ENCODE data around the gene ZNF793. TPM values are rescaled to one million over a fixed set of nuclear protein-coding genes. Genes with fewer than 3 reads are reported as not detected.

Gene ZNF793
- 1 to 10 TPM; 4.4 to 4.7 TPM for total RNA-seq

DNA sequence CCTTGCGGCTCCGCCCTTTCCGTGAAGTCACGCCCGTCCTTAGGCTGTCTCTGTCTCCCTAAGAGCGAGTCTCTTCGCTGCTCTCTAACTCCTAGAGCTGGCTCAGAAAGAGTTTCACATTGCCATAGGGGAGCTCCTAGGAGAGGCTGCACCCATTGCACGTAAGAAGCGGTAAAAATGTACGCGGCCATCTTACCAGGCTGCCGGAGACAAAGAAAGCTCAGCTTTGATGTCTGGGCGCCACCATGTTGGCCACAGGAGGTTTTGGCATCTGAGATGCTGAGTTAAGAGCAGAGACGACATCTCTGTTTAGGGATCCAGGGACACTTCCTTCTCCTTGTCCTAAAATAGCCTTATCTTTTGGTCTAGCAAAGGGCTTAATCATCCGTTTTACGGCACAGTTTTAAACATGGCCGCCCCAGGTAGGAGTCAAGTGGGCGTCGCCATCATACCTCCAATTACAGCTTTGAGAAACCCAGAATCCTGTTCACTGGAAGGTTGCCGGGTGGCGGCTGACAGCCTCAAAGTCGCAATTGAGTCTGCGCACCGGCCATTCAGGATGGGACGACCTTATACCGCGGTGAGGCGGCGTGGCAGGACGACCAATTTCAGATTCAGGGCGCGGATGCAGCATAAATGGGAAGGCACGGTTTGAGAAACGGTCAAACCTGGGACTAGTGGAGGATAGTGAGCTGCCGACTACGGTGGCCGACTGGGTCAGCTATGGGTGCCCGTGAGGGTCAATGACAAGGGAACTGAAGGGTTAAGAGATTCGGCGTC lies at the start of gene ZNF793:
Gene ZNF793, plus strand, starts transcription at position 553 of the 780 bp plus-strand sequence. CDS start 16,501 bp downstream, outside the sequence.
- H3K27me3 Mint-ChIP-seq = no peaks in the 10 kb centered on the region
- peak; percentile 87 for DNase-seq
- ChIA-PET CTCF (interaction anchor here (1.0 kb wide), 1 partner anchor 44 kb away, joined by 3 read pairs; no protein-coding TSS in a partner anchor), POLR2A (interaction anchor here (0.7 to 1.3 kb wide), 5 partner anchors 39 to 189 kb away, joined by 3 to 6 read pairs (median 3); partner anchors contain the start of genes ZNF527, ZNF540, ZNF569 and ZNF571)
- peak; percentile 87 for ATAC-seq
- intact Hi-C loops (cut with DNase I, micrococcal nuclease) = loop anchor here (1.0 to 5.0 kb wide), 8 partner anchors 37 to 811 kb away; partner anchors contain the start of genes ZNF570 (in 2 of the 2), KCNK6 (in 1 of the 2), YIF1B (in 1 of the 2) and ZFP30 (in 1 of the 2)
- no peak within 1 kb of the TSS for H3K4me3 Mint-ChIP-seq
- no peaks in the 10 kb centered on the region for H3K4me1 Mint-ChIP-seq
- H3K36me3 Mint-ChIP-seq (ENCODE audit: low read depth) = peaks cover 44% of the 10 kb centered on the region
- H3K9me3 Mint-ChIP-seq (ENCODE audit: low read depth) = peaks cover 19% of the 10 kb centered on the region
- no peak within 1 kb of the TSS for H3K27ac Mint-ChIP-seq

- POLR2A ChIA-PET = interaction anchor here (1.5 kb wide), 1 partner anchor 132 kb away, joined by 4 read pairs; a partner anchor contains a TSS
- DNase-seq = no peak
- peaks cover 36% of the 10 kb centered on the region for H3K36me3 Mint-ChIP-seq (ENCODE audit: low read depth)
- no peak for ATAC-seq
- CTCF ChIA-PET = interaction anchor here (1.0 kb wide), 1 partner anchor 11 kb away, joined by 3 read pairs; no protein-coding TSS in a partner anchor
- no peaks in the 10 kb centered on the region for H3K27me3 Mint-ChIP-seq
- intact Hi-C loops (cut with DNase I, micrococcal nuclease) = loop anchor here (2.0 to 5.0 kb wide), 10 partner anchors 96 to 894 kb away; partner anchors contain the start of genes ZNF790 (in 2 of the 2), KCNK6 (in 1 of the 2), YIF1B (in 1 of the 2) and ZNF383 (in 1 of the 2)
- peak overlapping the region; percentile 95 for H3K27ac Mint-ChIP-seq
- H3K4me3 Mint-ChIP-seq = peak overlapping the region; percentile 94
- H3K4me1 Mint-ChIP-seq = peaks cover 31% of the 10 kb centered on the region
- peaks cover 17% of the 10 kb centered on the region for H3K9me3 Mint-ChIP-seq (ENCODE audit: low read depth)
Measured at GRCh38 chr19:37466277-37466797, 40.4 kb upstream of the ZNF793 start.

GRCh38 chr19:37466798-37467607 lies 39.7 kb upstream of the ZNF793 start, which contains the start of gene ZNF569:
Gene ZNF569, minus strand, starts transcription at chr19:37467444. Its CDS starts 22,523 bp downstream, at chr19:37444921.
- intact Hi-C loops (cut with DNase I, micrococcal nuclease) = loop anchor here (1.0 to 5.0 kb wide), 14 partner anchors 96 to 894 kb away; partner anchors contain the start of genes ZNF568 (in 2 of the 2), ZNF790 (in 2 of the 2), ZNF829 (in 2 of the 2) and KCNK6 (in 1 of the 2)
- peak within 1 kb of the TSS; percentile 94 for H3K4me3 Mint-ChIP-seq
- peak; percentile 71 for ATAC-seq
- H3K36me3 Mint-ChIP-seq (ENCODE audit: low read depth) = peaks cover 36% of the 10 kb centered on the region
- ChIA-PET CTCF (interaction anchor here (0.7 to 1.1 kb wide), 3 partner anchors 85 to 1391 kb away, joined by 3 read pairs; no protein-coding TSS in a partner anchor), POLR2A (interaction anchor here (0.6 to 1.5 kb wide), 5 partner anchors 39 to 584 kb away, joined by 3 to 8 read pairs (median 4); partner anchors contain the start of genes ZNF527, ZNF540, ZNF571 and ZNF793)
- peak; percentile 93 for DNase-seq
- no peaks in the 10 kb centered on the region for H3K27me3 Mint-ChIP-seq
- H3K9me3 Mint-ChIP-seq (ENCODE audit: low read depth) = peaks cover 17% of the 10 kb centered on the region
- peaks cover 31% of the 10 kb centered on the region for H3K4me1 Mint-ChIP-seq
- H3K27ac Mint-ChIP-seq = peak within 1 kb of the TSS; percentile 95

DNA sequence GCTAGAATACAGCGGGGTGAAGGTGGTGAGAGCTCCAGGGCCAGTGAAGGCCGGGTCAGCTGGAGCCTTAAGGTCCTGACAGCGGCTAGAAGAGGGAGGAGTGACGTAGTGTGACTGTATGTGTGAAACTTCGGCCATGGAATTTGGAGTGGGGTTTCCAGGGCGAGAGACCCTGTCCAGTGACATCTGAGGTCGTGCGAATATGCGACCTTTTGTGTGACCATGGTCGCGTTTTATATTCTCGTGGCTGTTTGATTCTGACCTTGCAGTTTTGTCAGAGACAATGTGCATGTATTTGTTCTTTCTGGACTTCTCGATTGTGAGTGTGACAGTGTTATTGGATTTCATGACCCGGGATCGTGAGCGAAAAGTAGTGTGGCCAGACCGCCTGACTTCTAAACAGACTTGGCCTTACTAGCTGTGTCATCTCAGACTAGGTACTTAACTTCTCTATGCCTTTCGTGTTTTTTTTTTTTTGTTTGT lies 39.1 kb upstream of the ZNF793 start:
- intact Hi-C loops (cut with DNase I, micrococcal nuclease) = loop anchor here (1.0 to 5.0 kb wide), 16 partner anchors 97 to 895 kb away; partner anchors contain the start of genes ZNF568 (in 2 of the 2), ZNF790 (in 2 of the 2), ZNF829 (in 2 of the 2) and KCNK6 (in 1 of the 2)
- peaks cover 36% of the 10 kb centered on the region for H3K36me3 Mint-ChIP-seq (ENCODE audit: low read depth)
- H3K9me3 Mint-ChIP-seq (ENCODE audit: low read depth) = peaks cover 17% of the 10 kb centered on the region
- peaks cover 31% of the 10 kb centered on the region for H3K4me1 Mint-ChIP-seq
- POLR2A ChIA-PET = interaction anchor here (0.8 to 1.5 kb wide), 4 partner anchors 39 to 133 kb away, joined by 3 to 8 read pairs (median 5); partner anchors contain the start of genes ZNF527, ZNF540, ZNF571 and ZNF793
- DNase-seq (no peak), ATAC-seq (no peak)
- no peaks in the 10 kb centered on the region for H3K27me3 Mint-ChIP-seq
- H3K4me3 Mint-ChIP-seq = peak overlapping the region; percentile 94
- CTCF ChIA-PET = interaction anchor here (0.7 to 1.1 kb wide), 3 partner anchors 84 to 1391 kb away, joined by 3 read pairs; no protein-coding TSS in a partner anchor
- H3K27ac Mint-ChIP-seq = peak overlapping the region; percentile 95

- DNase-seq = peak; percentile 93
- Mint-ChIP-seq H3K4me1 (peaks cover 31% of the 10 kb centered on the region), H3K9me3 (ENCODE audit: low read depth) (peaks cover 17% of the 10 kb centered on the region)
Measured at GRCh38 chr19:37468961-37469777, 37.6 kb upstream of the ZNF793 start, which contains the start of gene ZNF570. Gene ZNF570, plus strand, starts transcription at chr19:37469356. Its CDS starts 999 bp downstream, at chr19:37470355.

DNA sequence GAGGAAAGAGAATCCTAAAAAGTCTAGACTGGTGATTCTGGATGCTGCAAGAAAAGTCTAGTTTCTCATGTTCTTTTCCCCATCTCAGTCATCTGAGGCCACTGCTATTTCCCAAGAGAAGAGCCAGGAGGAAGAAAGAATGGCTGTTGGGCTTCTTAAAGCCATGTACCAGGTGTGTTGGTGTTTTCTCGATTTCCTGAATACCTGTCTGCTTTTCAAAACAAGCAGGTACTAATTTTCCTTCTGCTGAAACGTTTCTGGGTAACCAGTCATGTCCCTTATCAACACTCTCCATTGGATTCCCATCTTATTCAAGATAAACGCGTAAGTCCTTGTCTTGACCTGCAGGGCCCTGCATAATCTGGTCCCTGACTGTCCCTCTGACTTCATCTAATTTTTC lies 36.5 kb upstream of the ZNF793 start:
- Mint-ChIP-seq H3K9me3 (ENCODE audit: low read depth) (peaks cover 11% of the 10 kb centered on the region), H3K27ac (peak overlapping the region; percentile 91), H3K4me3 (peak overlapping the region; percentile 94), H3K36me3 (ENCODE audit: low read depth) (peaks cover 25% of the 10 kb centered on the region), H3K27me3 (no peaks in the 10 kb centered on the region), H3K4me1 (peaks cover 31% of the 10 kb centered on the region)
- ChIA-PET CTCF (no interaction called here), POLR2A (no interaction called here)
- intact Hi-C loops (cut with DNase I, micrococcal nuclease) = no loop called here
- ATAC-seq (no peak), DNase-seq (no peak)

More at GRCh38 chr19:37468961-37469777, 37.6 kb upstream of the ZNF793 start, which contains the start of gene ZNF570:
- Mint-ChIP-seq H3K36me3 (ENCODE audit: low read depth) (peaks cover 33% of the 10 kb centered on the region), H3K27ac (peak within 1 kb of the TSS; percentile 95), H3K4me3 (peak within 1 kb of the TSS; percentile 94), H3K27me3 (no peaks in the 10 kb centered on the region)
- ChIA-PET POLR2A (interaction anchor here (0.6 to 0.9 kb wide), 2 partner anchors 77 to 99 kb away, joined by 3 read pairs; partner anchors contain the start of gene ZNF527), CTCF (no interaction called here)
- intact Hi-C loops (cut with DNase I, micrococcal nuclease) = loop anchor here (1.0 to 5.0 kb wide), 15 partner anchors 37 to 848 kb away; partner anchors contain the start of genes ZNF790 (in 2 of the 2), ZNF793 (in 2 of the 2), KCNK6 (in 1 of the 2) and YIF1B (in 1 of the 2)
- peak; percentile 73 for ATAC-seq

DNA sequence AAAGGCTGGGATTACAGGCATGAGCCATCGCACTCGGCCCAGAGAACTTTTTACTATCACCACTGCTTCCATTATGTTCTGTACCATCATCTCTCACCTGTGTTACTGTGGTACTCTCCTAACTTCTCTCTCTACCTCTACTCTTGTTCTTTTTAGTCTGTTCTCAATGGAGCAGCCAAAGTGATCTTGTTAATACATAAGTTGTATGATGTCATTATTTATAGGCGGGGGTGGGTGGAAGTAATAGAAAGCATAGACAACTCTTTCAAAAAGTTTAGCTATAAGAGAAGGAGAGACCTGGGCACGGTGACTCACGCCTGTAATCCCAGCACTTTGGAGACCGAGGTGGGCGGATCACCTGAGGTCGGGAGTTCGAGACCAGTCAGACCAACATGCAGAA lies 34.6 kb upstream of the ZNF793 start:
- Mint-ChIP-seq H3K4me1 (peaks cover 21% of the 10 kb centered on the region), H3K4me3 (no peak overlapping the region), H3K9me3 (ENCODE audit: low read depth) (peaks cover 19% of the 10 kb centered on the region), H3K36me3 (ENCODE audit: low read depth) (peaks cover 37% of the 10 kb centered on the region), H3K27me3 (no peaks in the 10 kb centered on the region), H3K27ac (no peak overlapping the region)
- CTCF ChIA-PET = interaction anchor here (0.6 kb wide), 1 partner anchor 1618 kb away, joined by 3 read pairs; no protein-coding TSS in a partner anchor
- no peak for DNase-seq
- POLR2A ChIA-PET = no interaction called here
- ATAC-seq = no peak
- intact Hi-C loops (cut with DNase I, micrococcal nuclease) = no loop called here

DNA sequence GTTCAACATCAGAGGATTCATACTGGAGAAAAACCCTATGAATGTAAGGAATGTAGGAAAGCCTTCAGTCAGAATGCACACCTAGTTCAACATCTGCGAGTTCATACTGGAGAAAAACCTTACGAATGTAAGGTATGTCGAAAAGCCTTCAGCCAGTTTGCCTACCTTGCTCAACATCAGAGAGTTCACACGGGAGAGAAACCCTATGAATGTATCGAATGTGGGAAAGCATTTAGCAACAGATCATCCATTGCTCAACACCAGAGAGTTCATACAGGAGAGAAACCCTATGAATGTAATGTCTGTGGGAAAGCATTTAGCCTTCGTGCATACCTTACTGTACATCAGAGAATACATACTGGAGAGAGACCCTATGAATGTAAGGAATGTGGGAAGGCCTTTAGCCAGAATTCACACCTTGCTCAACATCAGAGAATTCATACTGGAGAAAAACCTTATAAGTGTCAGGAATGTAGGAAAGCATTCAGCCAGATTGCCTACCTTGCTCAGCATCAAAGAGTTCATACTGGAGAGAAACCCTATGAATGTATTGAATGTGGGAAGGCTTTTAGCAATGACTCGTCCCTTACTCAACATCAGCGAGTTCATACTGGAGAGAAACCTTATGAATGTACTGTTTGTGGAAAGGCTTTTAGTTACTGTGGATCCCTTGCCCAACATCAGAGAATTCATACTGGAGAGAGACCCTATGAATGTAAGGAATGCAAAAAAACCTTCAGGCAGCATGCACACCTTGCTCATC lies 22.2 kb upstream of the ZNF793 start:
- Mint-ChIP-seq H3K4me1 (no peaks in the 10 kb centered on the region), H3K4me3 (no peak overlapping the region), H3K36me3 (ENCODE audit: low read depth) (peaks cover 70% of the 10 kb centered on the region), H3K27ac (no peak overlapping the region), H3K27me3 (no peaks in the 10 kb centered on the region), H3K9me3 (ENCODE audit: low read depth) (peaks cover 56% of the 10 kb centered on the region)
- ATAC-seq = no peak
- no peak for DNase-seq
- POLR2A ChIA-PET = no interaction called here
- CTCF ChIA-PET = interaction anchor here (0.6 kb wide), 1 partner anchor 165 kb away, joined by 3 read pairs; no protein-coding TSS in a partner anchor
- intact Hi-C loops (cut with DNase I, micrococcal nuclease) = no loop called here

GRCh38 chr19:37492213-37492612 lies 14.5 kb upstream of the ZNF793 start:
- Mint-ChIP-seq H3K36me3 (ENCODE audit: low read depth) (peaks cover 31% of the 10 kb centered on the region), H3K27ac (no peak overlapping the region), H3K4me1 (no peaks in the 10 kb centered on the region), H3K4me3 (no peak overlapping the region), H3K27me3 (no peaks in the 10 kb centered on the region), H3K9me3 (ENCODE audit: low read depth) (peaks cover 42% of the 10 kb centered on the region)
- intact Hi-C loops (cut with DNase I, micrococcal nuclease) = no loop called here
- CTCF ChIA-PET = no interaction called here
- POLR2A ChIA-PET = no interaction called here
- ATAC-seq (no peak), DNase-seq (no peak)

Measured in activated CD4-positive, alpha-beta T cell treated with anti-CD3 and anti-CD28 coated beads for 36 hours (primary cell).